WTC11 (cell line): ENCODE measurements around the gene TNFRSF11A. TPM values are rescaled to one million over a fixed set of nuclear protein-coding genes. Genes with fewer than 3 reads are reported as not detected.
A peak's percentile ranks its signal among the peaks of the same experiment; 100 is the strongest.

Source experiments
- ARID4B ChIP-seq: sonication (generic); formaldehyde crosslinking; IDR thresholded peaks from 2 replicates; pipeline ENCODE4 v1.8.0; 2023; ENCODE audit warnings: missing genetic modification reagents, mild to moderate bottlenecking, borderline replicate concordance
- ATF1 ChIP-seq: sonication (generic); formaldehyde crosslinking; IDR thresholded peaks from 2 replicates; pipeline ENCODE4 v1.8.1; 2023; ENCODE audit warnings: mild to moderate bottlenecking, moderate library complexity, missing genetic modification reagents
- ATF2 ChIP-seq: sonication (generic); formaldehyde crosslinking; IDR thresholded peaks from 2 replicates; pipeline ENCODE4 v1.8.1; 2022; ENCODE audit warnings: low read depth, missing genetic modification reagents, borderline replicate concordance
- ATF6 ChIP-seq: sonication (generic); formaldehyde crosslinking; IDR thresholded peaks from 2 replicates; pipeline ENCODE4 v1.8.1; 2023; ENCODE audit warnings: mild to moderate bottlenecking, missing genetic modification reagents
- CBFB ChIP-seq: sonication (generic); formaldehyde crosslinking; IDR thresholded peaks from 2 replicates; pipeline ENCODE4 v1.8.1; 2022; ENCODE audit warnings: mild to moderate bottlenecking, low read depth, missing genetic modification reagents
- CREB1 ChIP-seq: sonication (generic); formaldehyde crosslinking; IDR thresholded peaks from 2 replicates; pipeline ENCODE4 v1.8.0; 2023; ENCODE audit warnings: mild to moderate bottlenecking, missing genetic modification reagents
- E2F1 ChIP-seq: sonication (generic); formaldehyde crosslinking; IDR thresholded peaks from 2 replicates; pipeline ENCODE4 v1.8.0; 2022; ENCODE audit warnings: mild to moderate bottlenecking, missing genetic modification reagents
- E2F4 ChIP-seq: sonication (generic); formaldehyde crosslinking; IDR thresholded peaks from 2 replicates; pipeline ENCODE4 v1.8.1; 2022; ENCODE audit warnings: low read depth, mild to moderate bottlenecking, moderate library complexity, missing genetic modification reagents, borderline replicate concordance
- ETV6 ChIP-seq: sonication (generic); formaldehyde crosslinking; IDR thresholded peaks from 2 replicates; pipeline ENCODE4 v1.8.1; 2022; ENCODE audit warnings: mild to moderate bottlenecking, missing genetic modification reagents
- HMGA2 ChIP-seq: fragments of 250-450 bp; sonication (Bioruptor Pico); IDR thresholded peaks from 2 replicates; pipeline ENCODE4 v1.4.0; 2021; ENCODE audit warnings: mild to moderate bottlenecking, moderate library complexity
- IRF2 ChIP-seq: sonication (generic); formaldehyde crosslinking; IDR thresholded peaks from 2 replicates; pipeline ENCODE4 v1.8.0; 2022; ENCODE audit warnings: low read depth, missing genetic modification reagents, borderline replicate concordance
- MLX ChIP-seq: sonication (generic); formaldehyde crosslinking; IDR thresholded peaks from 2 replicates; pipeline ENCODE4 v1.8.1; 2023; ENCODE audit warnings: mild to moderate bottlenecking, missing genetic modification reagents, moderate library complexity
- MYBL2 ChIP-seq: sonication (generic); formaldehyde crosslinking; IDR thresholded peaks from 2 replicates; pipeline ENCODE4 v1.8.1; 2023; ENCODE audit warnings: mild to moderate bottlenecking, moderate library complexity, missing genetic modification reagents
- NFATC4 ChIP-seq: fragments of 250-450 bp; sonication (Bioruptor Pico); IDR thresholded peaks from 2 replicates; pipeline ENCODE4 v1.9.0; 2021; ENCODE audit warnings: mild to moderate bottlenecking
- NR1H2 ChIP-seq: sonication (generic); formaldehyde crosslinking; IDR thresholded peaks from 2 replicates; pipeline ENCODE4 v1.9.0; 2021; ENCODE audit warnings: mild to moderate bottlenecking, moderate library complexity, missing genetic modification reagents
- RELA ChIP-seq: sonication (generic); formaldehyde crosslinking; IDR thresholded peaks from 2 replicates; pipeline ENCODE4 v1.8.1; 2022; ENCODE audit warnings: missing genetic modification reagents, mild to moderate bottlenecking, borderline replicate concordance
- SMAD3 ChIP-seq: sonication (generic); formaldehyde crosslinking; IDR thresholded peaks from 2 replicates; pipeline ENCODE4 v1.8.0; 2022; ENCODE audit warnings: missing genetic modification reagents, mild to moderate bottlenecking, borderline replicate concordance
- SOX15 ChIP-seq: fragments of 250-450 bp; sonication (Bioruptor Pico); IDR thresholded peaks from 2 replicates; pipeline ENCODE4 v1.9.0; 2021; ENCODE audit warnings: mild to moderate bottlenecking
- STAT6 ChIP-seq: sonication (generic); formaldehyde crosslinking; conservative IDR thresholded peaks from 2 replicates; pipeline ENCODE4 v1.8.1; 2023; ENCODE audit warnings: mild to moderate bottlenecking, low read depth, missing genetic modification reagents, moderate library complexity
- TCF7 ChIP-seq: sonication (generic); formaldehyde crosslinking; IDR thresholded peaks from 2 replicates; pipeline ENCODE4 v1.8.0; 2022; ENCODE audit warnings: mild to moderate bottlenecking, low read depth, missing genetic modification reagents, moderate library complexity
- TP53 ChIP-seq: sonication (generic); formaldehyde crosslinking; IDR thresholded peaks from 2 replicates; pipeline ENCODE4 v1.8.1; 2023; ENCODE audit warnings: mild to moderate bottlenecking, missing genetic modification reagents
- ZBTB21 ChIP-seq: sonication (generic); formaldehyde crosslinking; IDR thresholded peaks from 2 replicates; pipeline ENCODE4 v1.8.1; 2023; ENCODE audit warnings: mild to moderate bottlenecking, missing genetic modification reagents, borderline replicate concordance
- ZNF138 ChIP-seq: sonication (generic); formaldehyde crosslinking; conservative IDR thresholded peaks from 2 replicates; pipeline ENCODE4 v1.8.1; 2022; ENCODE audit warnings: mild to moderate bottlenecking, moderate library complexity, missing genetic modification reagents
- ZSCAN18 ChIP-seq: fragments of 250-450 bp; sonication (Bioruptor Pico); IDR thresholded peaks from 2 replicates; pipeline ENCODE4 v2.1.2; 2022; ENCODE audit warnings: mild to moderate bottlenecking, moderate library complexity
- total RNA-seq: library from RNA; stranded (reverse); gene quantifications from 3 replicates; pipeline ENCODE4 v1.2.3, GENCODE V29; 2021

TNFRSF11A gene
- total RNA-seq, 1 experiment from 2014 or later = 4.9 TPM

- TF ChIP-seq ATF6 (no peak), ZNF138 (CRISPR knock-in tag) (no peak), ZBTB21 (CRISPR knock-in tag) (no peak), ARID4B (CRISPR knock-in tag) (no peak), IRF2 (CRISPR knock-in tag) (no peak), NFATC4 (no peak), E2F4 (CRISPR knock-in tag) (no peak), ETV6 (CRISPR knock-in tag) (peak; percentile 78), MYBL2 (CRISPR knock-in tag) (peak; percentile 16; the same call in 1 of the 2 replicates), RELA (CRISPR knock-in tag) (no peak), SMAD3 (CRISPR knock-in tag) (no peak), STAT6 (CRISPR knock-in tag) (no peak), CBFB (CRISPR knock-in tag) (no peak), E2F1 (no peak), SOX15 (CRISPR knock-in tag) (no peak), MLX (CRISPR knock-in tag) (no peak), TCF7 (CRISPR knock-in tag) (no peak), ZSCAN18 (CRISPR knock-in tag) (no peak), ATF1 (CRISPR knock-in tag) (no peak), TP53 (CRISPR knock-in tag) (no peak), CREB1 (CRISPR knock-in tag) (no peak), ATF2 (CRISPR knock-in tag) (no peak), HMGA2 (no peak), NR1H2 (CRISPR knock-in tag) (no peak)
Measured at GRCh38 chr18:62323483-62324180, 1.5 kb upstream of the TNFRSF11A start (continued).
